Parathyroid adenoma (tissue), 2 donors: ENCODE results near the gene ANKRD65.
"Not testable (repeated sequence)": the region's sequence is repeated elsewhere in the genome, so short reads cannot be mapped to it uniquely, and the experiment has no call there.

Experiments
- H2AFZ ChIP-seq: fragments of 300-600 bp; sonication (generic); one replicate; pipeline ENCODE4 v1.7.0; 2017; ENCODE audit warnings: antibody characterized with exemption, mild to moderate bottlenecking
- H3K27ac ChIP-seq: fragments of 300-600 bp; sonication (generic); one replicate; pipeline ENCODE4 v1.7.0; 2017
- H3K27me3 ChIP-seq: fragments of 300-600 bp; sonication (generic); one replicate; pipeline ENCODE4 v1.7.0; 2017; ENCODE audit warnings: low read length; ENCODE audit not compliant: control insufficient read depth, insufficient read depth
- H3K36me3 ChIP-seq: fragments of 300-600 bp; sonication (generic); one replicate; pipeline ENCODE4 v1.7.0; 2017; ENCODE audit warnings: low read length; ENCODE audit not compliant: control insufficient read depth, insufficient read depth
- H3K4me1 ChIP-seq: fragments of 300-600 bp; sonication (generic); one replicate; pipeline ENCODE4 v1.7.0; 2017; ENCODE audit warnings: control low read depth
- H3K4me2 ChIP-seq: fragments of 300-600 bp; sonication (generic); one replicate; pipeline ENCODE4 v1.7.0; 2017; ENCODE audit warnings: low read length
- H3K4me3 ChIP-seq: fragments of 300-600 bp; sonication (generic); one replicate; pipeline ENCODE4 v1.7.0; 2017; ENCODE audit warnings: low read depth, low read length
- H3K79me2 ChIP-seq: fragments of 300-600 bp; sonication (generic); one replicate; pipeline ENCODE4 v1.7.0; 2017; ENCODE audit warnings: control low read depth
- H3K9ac ChIP-seq: fragments of 300-600 bp; sonication (generic); one replicate; pipeline ENCODE4 v1.7.0; 2017; ENCODE audit warnings: mild to moderate bottlenecking
- H3K9me3 ChIP-seq: fragments of 300-600 bp; sonication (generic); one replicate; pipeline ENCODE4 v1.7.0; 2017; ENCODE audit warnings: low read length; ENCODE audit not compliant: control insufficient read depth
- TF ChIP-seq, protein P1 (sequence below): fragments of 300-600 bp; sonication (generic); IDR thresholded peaks from one replicate; pipeline ENCODE4 v1.7.0; 2017; ENCODE audit warnings: antibody characterized with exemption, mild to moderate bottlenecking
- donor health status: primary hyperparathyroidism.

The ANKRD65 gene

DNA sequence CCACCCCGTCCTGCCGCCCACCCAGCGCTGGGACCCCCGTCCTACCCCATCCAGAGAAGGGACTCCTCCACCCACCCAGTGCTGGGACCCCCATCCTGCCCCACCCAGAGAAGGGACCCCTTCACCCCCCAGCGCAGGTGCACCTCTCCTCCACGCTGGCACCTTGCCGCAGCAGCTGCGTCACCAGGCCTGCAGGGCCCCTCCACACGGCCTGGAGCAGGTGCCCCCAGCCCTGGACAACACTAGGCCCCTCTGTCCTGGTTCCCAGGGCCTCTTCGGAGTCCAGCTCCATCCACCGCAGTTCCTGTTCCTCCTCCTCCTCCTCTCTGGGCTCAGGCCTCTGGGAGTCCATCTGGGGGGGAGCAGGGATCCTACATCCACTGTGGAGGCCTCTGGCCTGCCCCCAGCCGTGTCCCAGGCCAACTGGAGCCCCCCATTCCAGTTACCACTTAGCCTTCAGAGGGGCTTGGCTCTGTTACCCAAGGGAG, 378 bp downstream of the ANKRD65 start:
- Histone ChIP-seq H3K9me3 (no peaks in the 10 kb centered on the region), H3K79me2 (no peaks in the 10 kb centered on the region), H3K36me3 (no peaks in the 10 kb centered on the region), H3K9ac (no peak overlapping the region), H3K27me3 (no peaks in the 10 kb centered on the region), H3K4me3 (no peak overlapping the region), H3K4me1 (no peaks in the 10 kb centered on the region), H3K27ac (no peak overlapping the region), H2AFZ (no peak overlapping the region), H3K4me2 (no peak overlapping the region)
- TF ChIP-seq, protein P1, sequence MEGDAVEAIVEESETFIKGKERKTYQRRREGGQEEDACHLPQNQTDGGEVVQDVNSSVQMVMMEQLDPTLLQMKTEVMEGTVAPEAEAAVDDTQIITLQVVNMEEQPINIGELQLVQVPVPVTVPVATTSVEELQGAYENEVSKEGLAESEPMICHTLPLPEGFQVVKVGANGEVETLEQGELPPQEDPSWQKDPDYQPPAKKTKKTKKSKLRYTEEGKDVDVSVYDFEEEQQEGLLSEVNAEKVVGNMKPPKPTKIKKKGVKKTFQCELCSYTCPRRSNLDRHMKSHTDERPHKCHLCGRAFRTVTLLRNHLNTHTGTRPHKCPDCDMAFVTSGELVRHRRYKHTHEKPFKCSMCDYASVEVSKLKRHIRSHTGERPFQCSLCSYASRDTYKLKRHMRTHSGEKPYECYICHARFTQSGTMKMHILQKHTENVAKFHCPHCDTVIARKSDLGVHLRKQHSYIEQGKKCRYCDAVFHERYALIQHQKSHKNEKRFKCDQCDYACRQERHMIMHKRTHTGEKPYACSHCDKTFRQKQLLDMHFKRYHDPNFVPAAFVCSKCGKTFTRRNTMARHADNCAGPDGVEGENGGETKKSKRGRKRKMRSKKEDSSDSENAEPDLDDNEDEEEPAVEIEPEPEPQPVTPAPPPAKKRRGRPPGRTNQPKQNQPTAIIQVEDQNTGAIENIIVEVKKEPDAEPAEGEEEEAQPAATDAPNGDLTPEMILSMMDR, result no peak

- H3K36me3 ChIP-seq, result no peaks in the 10 kb centered on the region
- TF ChIP-seq, protein P1, result no peak
- no peak overlapping the region for H3K9ac ChIP-seq
- peak overlapping the region; percentile 7 for H3K27ac ChIP-seq
- H3K79me2 ChIP-seq, result no peaks in the 10 kb centered on the region
- H3K9me3 ChIP-seq, result no peaks in the 10 kb centered on the region
- no peaks in the 10 kb centered on the region for H3K4me1 ChIP-seq
- H3K4me2 ChIP-seq, result no peak overlapping the region
- H3K4me3 ChIP-seq, result no peak overlapping the region
- H3K27me3 ChIP-seq, result no peaks in the 10 kb centered on the region
- no peak overlapping the region for H2AFZ ChIP-seq
Measured at GRCh38 chr1:1419813-1420653, 1.0 kb downstream of the ANKRD65 start.

DNA sequence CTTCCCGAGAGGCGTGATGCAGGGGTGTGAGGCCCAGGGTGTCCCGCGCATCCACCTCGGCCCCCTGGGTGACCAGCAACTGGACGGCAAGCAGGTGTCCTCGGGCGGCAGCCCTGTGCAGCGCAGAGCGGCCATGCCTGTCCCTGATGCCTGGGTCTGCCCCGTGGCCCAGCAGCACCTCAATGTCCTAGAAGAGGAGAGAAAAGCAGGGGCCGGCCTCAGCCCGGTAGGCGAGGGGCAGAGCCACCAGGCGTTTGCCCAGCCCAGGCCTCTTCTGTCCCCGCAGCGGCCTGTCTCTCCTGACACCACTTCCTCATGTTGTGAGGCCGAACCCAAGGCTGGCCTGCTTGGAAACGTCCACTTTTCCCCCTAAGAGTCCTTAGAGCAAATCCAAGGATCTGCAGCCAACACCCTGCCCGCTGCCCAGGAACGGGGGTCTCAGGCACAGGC, 1.7 kb downstream of the ANKRD65 start:
- H3K27ac ChIP-seq, result peak overlapping the region; percentile 7
- H3K27me3 ChIP-seq, result no peaks in the 10 kb centered on the region
- TF ChIP-seq, protein P1, result no peak
- H3K4me2 ChIP-seq, result no peak overlapping the region
- no peaks in the 10 kb centered on the region for H3K9me3 ChIP-seq
- no peaks in the 10 kb centered on the region for H3K4me1 ChIP-seq
- no peaks in the 10 kb centered on the region for H3K79me2 ChIP-seq
- H3K36me3 ChIP-seq, result no peaks in the 10 kb centered on the region
- H2AFZ ChIP-seq, result no peak overlapping the region
- no peak overlapping the region for H3K9ac ChIP-seq
- H3K4me3 ChIP-seq, result no peak overlapping the region

DNA sequence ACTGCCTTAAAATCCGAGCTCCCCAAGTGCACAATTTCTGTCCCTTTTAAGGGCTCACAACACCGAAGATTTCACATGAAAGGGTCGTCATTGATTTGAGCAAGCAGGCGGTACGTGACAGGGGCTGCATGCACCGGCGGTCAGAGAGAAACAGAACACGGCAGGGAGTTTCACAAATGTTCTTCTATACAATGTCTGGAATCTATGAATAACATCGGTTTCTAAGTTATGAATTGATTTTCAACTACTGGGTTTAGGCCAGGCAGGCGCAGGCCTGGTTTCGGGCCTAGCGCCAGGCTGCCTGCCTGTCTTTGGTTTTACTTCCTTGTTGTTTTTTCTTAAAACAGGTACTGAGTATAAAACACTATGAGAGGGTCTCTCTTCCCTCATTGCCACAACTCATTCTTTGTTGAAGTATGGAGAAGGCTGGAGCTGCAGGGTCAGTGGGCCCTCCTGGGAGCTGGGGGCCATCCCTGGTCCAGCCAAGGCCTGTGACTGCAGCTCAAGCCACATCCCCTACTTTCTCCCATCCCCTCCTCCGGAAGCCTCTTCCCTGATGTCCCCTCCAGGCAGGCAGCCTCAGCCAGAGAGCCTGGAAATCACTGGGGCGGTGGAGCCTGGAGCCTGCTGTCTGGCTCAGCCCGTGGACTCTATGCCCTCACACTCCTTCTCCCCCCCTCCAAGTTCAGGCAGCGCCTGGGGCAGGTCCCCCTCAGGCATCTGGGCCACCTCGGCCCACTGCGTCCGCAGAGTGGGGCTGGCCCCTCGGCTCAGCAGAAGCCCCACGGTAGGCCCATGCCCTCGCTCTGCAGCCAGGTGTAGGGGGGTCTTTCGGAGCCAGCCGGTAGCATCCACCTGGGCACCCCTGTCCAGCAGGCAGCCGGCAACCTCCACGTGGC, 2.4 kb downstream of the ANKRD65 start:
- Histone ChIP-seq H2AFZ (no peak overlapping the region), H3K9ac (no peak overlapping the region), H3K4me1 (no peaks in the 10 kb centered on the region)

DNA sequence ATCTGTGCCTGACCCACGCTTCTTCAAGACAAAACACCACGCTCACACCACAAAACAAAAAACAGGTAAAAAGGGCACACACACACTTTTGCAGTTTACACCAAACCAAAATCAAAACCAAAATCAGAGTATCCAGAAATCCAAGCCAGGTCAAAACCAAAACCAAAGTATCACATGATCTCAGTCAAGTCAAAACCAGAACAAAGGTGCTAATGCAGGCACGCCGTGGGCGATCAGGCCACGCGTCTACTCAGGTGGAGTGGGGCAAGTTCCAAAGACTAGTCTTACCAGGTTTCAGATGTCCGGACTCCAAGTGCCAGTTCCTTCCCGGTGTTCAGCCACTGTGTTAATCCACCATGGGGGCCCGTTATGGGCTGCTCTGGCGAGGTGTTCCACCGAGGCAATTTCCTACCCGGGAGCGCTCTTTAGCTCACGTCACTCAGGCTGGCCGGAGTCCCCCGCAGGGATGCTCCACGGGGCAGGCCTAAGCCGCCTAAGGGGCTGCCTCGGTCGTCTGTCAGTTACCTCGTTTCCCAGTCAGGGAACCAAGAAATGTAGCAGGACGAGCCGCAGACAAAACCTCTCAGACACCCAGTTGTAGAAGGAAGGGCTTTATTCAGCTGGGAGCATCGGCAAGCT, 3.1 kb downstream of the ANKRD65 start:
- H3K4me2 ChIP-seq, H3K27me3 ChIP-seq, H2AFZ ChIP-seq, H3K9ac ChIP-seq, H3K4me1 ChIP-seq, H3K79me2 ChIP-seq, H3K4me3 ChIP-seq, H3K9me3 ChIP-seq, H3K27ac ChIP-seq, H3K36me3 ChIP-seq: not testable (repeated sequence)

More for the DNA sequence above, 2.4 kb downstream of the ANKRD65 start:
- Histone ChIP-seq H3K4me2 (no peak overlapping the region), H3K79me2 (no peaks in the 10 kb centered on the region), H3K27ac (no peak overlapping the region), H3K4me3 (no peak overlapping the region), H3K27me3 (no peaks in the 10 kb centered on the region), H3K36me3 (no peaks in the 10 kb centered on the region), H3K9me3 (no peaks in the 10 kb centered on the region)
- TF ChIP-seq, protein P1, result no peak

- not testable (repeated sequence) for H3K27ac ChIP-seq, H3K9me3 ChIP-seq, H3K4me3 ChIP-seq, H3K79me2 ChIP-seq, H3K4me1 ChIP-seq, H3K9ac ChIP-seq, H3K27me3 ChIP-seq, H3K36me3 ChIP-seq, H3K4me2 ChIP-seq, H2AFZ ChIP-seq
Measured at GRCh38 chr1:1417396-1417795, 3.7 kb downstream of the ANKRD65 start.
